Coronary artery (tissue), 2 donors: ENCODE results near the gene PDCD1.
A peak's percentile ranks its signal among the peaks of the same experiment; 100 is the strongest.
"Not testable (repeated sequence)": the region's sequence is repeated elsewhere in the genome, so short reads cannot be mapped to it uniquely, and the experiment has no call there.

ENCODE experiments used
- DNase-seq: peaks from one replicate; pipeline ENCODE4 v3.0.0-alpha.2; 2017; ENCODE audit warnings: low spot score
- H3K27ac ChIP-seq, 2 donors: fragments of 200-600 bp; sonication (generic); one replicate each; pipeline ENCODE4 v1.5.1; 2016 to 2019
- H3K4me3 ChIP-seq: fragments of 200-600 bp; sonication (generic); 2 replicates; pipeline ENCODE4 v1.5.1; 2016; ENCODE audit warnings: mild to moderate bottlenecking, moderate library complexity
- TF ChIP-seq, protein P1 (sequence below): fragments of 200-600 bp; sonication (generic); IDR thresholded peaks from one replicate; pipeline ENCODE4 v1.5.1; 2019; ENCODE audit warnings: antibody characterized with exemption

The PDCD1 gene

DNA sequence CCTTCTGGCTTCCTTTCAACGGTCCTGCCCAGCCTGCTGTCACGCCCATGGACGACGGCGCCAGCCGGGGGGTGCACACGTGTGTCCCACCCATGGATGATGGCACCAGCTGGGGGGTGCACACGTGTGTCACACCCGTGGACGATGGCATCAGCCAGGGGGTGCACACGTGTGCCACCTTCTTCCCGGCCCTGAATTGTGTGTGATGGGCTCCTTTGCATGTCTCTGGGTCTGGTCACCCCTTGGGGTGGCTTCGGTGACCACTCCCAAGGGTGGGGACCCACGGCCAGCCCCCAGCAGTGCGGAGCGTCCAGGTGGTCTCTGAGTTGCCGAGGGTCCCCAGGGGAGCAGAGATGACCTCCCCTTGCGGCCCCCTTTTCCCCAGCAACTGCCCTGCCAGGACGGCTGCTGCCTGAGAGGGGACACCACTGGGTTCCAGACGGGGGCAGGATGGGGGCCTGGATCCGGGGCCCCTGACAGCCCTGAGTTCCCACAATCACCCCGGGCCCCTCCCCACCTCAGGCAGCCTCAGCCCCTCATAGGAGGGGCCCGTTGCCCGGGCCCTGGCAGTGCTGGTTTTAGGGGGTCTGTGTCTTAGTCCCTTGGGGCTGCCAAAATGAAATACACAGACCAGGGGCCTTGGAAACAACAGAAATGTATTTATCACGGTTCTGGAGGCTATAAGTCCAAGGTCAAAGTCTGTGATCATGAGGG is 40.3 kb downstream of the PDCD1 start:
- TF ChIP-seq, protein P1, sequence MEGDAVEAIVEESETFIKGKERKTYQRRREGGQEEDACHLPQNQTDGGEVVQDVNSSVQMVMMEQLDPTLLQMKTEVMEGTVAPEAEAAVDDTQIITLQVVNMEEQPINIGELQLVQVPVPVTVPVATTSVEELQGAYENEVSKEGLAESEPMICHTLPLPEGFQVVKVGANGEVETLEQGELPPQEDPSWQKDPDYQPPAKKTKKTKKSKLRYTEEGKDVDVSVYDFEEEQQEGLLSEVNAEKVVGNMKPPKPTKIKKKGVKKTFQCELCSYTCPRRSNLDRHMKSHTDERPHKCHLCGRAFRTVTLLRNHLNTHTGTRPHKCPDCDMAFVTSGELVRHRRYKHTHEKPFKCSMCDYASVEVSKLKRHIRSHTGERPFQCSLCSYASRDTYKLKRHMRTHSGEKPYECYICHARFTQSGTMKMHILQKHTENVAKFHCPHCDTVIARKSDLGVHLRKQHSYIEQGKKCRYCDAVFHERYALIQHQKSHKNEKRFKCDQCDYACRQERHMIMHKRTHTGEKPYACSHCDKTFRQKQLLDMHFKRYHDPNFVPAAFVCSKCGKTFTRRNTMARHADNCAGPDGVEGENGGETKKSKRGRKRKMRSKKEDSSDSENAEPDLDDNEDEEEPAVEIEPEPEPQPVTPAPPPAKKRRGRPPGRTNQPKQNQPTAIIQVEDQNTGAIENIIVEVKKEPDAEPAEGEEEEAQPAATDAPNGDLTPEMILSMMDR, result no peak
- DNase-seq, result peak; percentile 68
- no peak overlapping the region for H3K27ac ChIP-seq
- H3K4me3 ChIP-seq, result no peak overlapping the region

DNA sequence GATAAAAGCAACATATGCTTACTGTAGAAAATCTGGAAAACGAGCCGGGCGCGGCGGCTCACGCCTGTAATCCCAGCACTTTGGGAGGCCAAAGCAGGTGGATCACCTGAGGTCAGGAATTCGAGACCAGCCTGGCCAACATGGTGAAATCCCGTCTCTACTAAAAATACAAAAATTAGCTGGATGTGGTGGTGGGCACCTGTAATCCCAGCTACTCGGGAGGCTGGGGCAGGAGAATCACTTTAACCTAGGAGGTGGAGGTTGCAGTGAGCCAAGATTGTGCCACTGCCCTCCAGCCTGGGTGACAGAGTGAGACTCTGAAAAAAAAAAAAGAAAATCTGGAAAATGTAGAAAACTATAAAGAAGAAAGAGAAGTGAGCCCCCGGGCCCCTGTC is 40.9 kb downstream of the PDCD1 start:
- H3K4me3 ChIP-seq, H3K27ac ChIP-seq, DNase-seq: not testable (repeated sequence)

DNA sequence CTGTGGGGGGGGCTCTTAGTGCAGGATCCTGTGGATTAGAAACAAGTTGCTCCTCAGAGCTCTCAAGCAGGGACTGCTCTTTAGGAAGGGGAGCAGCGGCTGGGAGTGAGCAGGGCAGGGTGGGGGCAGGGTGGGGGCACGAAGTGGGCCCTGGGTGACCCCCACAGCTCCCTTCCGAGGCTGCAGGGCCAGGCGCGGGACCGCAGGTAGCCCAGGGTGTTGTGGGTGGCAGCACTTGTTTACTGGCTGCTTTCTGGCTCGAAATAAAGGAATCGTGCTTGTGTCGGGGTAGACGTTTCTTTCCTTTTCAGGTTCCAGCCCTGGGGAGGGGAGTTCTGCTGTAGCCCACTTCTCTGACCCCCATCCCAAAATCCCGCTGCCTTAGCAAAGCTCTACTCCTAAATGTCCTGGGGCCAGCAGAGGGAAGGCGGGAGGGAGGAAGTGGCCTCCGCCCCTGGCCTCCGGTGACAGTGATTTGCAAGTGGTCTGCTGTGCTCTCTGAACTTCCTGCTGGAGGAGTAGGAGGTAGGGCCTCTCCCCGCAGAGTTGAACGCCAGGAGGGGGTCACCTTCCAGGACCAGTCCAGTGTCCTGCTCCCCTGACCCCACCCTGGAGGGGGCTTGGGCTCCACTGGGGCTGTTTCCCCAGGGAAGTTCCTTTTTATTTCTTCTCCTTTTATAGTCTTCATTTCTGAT is 41.4 kb downstream of the PDCD1 start:
- DNase-seq, result peak; percentile 71
- no peak overlapping the region for H3K4me3 ChIP-seq
- TF ChIP-seq, protein P1, result no peak
- H3K27ac ChIP-seq, result no peak overlapping the region

DNA sequence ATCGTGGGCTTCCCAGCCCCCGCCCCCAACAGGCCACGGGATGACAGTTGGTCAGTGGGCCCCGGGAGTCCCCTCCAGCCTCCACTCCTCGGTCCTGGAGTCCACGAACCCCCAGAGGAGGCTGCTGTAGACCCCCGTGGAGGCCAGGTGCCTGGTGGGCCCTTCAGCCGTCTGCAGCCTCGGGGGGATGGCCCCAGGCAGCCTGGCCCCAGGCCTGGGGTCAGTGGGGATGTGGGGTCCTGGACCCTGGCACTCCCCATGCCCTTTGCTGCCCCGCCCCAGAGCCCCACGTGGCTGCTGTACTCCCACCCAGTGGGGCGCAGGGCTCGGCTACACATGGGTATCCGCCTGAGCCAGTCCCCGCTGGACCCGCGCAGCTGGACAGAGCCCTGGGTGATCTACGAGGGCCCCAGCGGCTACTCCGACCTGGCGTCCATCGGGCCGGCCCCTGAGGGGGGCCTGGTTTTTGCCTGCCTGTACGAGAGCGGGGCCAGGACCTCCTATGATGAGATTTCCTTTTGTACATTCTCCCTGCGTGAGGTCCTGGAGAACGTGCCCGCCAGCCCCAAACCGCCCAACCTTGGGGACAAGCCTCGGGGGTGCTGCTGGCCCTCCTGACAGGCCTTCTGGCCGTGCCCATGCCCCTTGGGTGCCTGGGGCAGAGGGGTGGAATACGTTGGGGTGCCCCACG is 42.1 kb downstream of the PDCD1 start:
- TF ChIP-seq, protein P1, result no peak
- H3K27ac ChIP-seq, result no peak overlapping the region
- peak; percentile 69 for DNase-seq
- H3K4me3 ChIP-seq, result no peak overlapping the region

DNA sequence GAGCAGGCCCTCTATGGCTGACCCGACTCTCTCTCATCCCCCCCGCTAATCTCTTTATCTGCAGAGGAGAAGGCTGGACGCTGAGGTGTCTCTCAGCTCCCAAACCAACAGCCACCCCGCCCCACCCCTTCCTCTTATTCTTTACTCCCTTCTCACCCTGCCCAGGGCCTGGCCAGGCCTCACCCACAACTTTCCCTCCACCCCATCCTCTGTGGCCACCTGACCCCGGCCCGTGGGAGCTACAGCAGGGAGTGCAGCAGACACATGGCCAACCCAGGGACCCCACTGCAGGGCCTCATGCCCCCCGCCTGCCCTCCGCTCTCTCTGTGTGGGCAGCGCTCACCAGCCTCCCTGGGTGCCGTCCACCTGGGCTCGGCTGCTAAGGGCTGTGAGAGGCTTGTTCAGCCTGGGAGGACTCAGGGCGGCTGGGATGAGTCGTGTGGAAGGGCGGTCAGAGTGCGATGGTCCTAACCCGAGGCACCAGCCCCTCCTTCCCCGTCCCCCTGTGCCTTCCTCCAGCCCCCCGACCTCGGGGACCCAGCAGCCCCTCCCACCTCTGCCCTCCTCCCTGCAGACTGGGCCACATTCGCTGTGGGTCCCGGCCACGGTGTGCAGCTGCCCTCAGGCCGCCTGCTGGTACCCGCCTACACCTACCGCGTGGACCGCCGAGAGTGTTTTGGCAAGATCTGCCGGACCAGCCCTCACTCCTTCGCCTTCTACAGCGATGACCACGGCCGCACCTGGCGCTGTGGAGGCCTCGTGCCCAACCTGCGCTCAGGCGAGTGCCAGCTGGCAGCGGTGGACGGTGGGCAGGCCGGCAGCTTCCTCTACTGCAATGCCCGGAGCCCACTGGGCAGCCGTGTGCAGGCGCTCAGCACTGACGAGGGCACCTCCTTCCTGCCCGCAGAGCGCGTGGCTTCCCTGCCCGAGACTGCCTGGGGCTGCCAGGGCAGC is 42.9 kb downstream of the PDCD1 start:
- TF ChIP-seq, protein P1, result no peak
- no peak overlapping the region for H3K4me3 ChIP-seq
- peak; percentile 60 for DNase-seq
- no peak overlapping the region for H3K27ac ChIP-seq

DNA sequence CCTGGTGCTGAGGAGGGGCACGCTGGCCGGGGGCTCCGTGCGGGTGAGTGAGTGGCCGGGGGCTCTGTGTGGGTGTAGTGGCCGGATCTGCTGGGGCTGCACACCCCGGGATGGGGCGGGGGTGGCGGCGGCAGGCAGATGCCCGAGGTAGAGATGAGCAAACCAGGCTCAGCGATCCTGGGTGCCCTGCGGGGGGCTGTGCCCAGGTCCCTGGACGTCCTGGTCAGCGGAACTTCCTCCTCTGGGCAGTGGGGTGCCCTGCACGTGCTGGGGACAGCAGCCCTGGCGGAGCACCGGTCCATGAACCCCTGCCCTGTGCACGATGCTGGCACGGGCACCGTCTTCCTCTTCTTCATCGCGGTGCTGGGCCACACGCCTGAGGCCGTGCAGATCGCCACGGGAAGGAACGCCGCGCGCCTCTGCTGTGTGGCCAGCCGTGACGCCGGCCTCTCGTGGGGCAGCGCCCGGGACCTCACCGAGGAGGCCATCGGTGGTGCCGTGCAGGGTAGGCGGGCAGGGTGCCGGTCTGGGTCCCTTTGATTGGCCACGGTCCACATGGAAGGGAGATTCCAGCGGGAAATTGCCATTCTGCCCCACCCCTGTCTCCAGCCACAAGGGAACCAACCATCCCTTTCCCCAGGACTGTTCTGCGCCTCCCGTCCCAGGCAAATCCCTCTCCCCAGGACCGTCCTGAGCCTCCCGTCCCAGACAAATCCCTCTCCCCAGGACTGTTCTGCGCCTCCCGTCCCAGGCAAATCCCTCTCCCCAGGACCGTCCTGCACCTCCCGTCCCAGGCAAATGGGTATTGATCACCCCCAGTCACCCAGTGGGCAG is 43.8 kb downstream of the PDCD1 start:
- no peak overlapping the region for H3K27ac ChIP-seq
- TF ChIP-seq, protein P1, result no peak
- no peak overlapping the region for H3K4me3 ChIP-seq
- peak; percentile 73 for DNase-seq
